ENCODE measurements around the gene ESF1. TPM values are rescaled to one million over a fixed set of nuclear protein-coding genes. Genes with fewer than 3 reads are reported as not detected.

Gene ESF1
- total and polyA plus RNA-seq, 9 of the 15 experiments (the other 6 are each of a cell fraction or from before 2014, with no cell fraction given): 7.0 to 30.4 (median 18.6) TPM

- TF ChIP-seq ZBTB5 (IDR thresholded peaks at IDR 0.05) (no peak), THAP7 (CRISPR knock-in tag; IDR thresholded peaks at IDR 0.05) (no peak), IFI16 (CRISPR knock-in tag; IDR thresholded peaks at IDR 0.05) (no peak), ATF4 (CRISPR knock-in tag; IDR thresholded peaks at IDR 0.05) (no peak), CSDE1 (IDR thresholded peaks at IDR 0.05) (no peak), SNRNP70 (optimal IDR thresholded peaks at IDR 0.05; ENCODE audit: low read depth, low read length) (no peak), SMARCC2 (IDR thresholded peaks at IDR 0.05; ENCODE audit: low read depth) (no peak), CBFA2T2 (conservative IDR thresholded peaks at IDR 0.05) (peak; percentile 56; the same call in 1 of the 2 replicates), PKNOX1 (IDR thresholded peaks at IDR 0.05) (no peak), ZNF197 (CRISPR knock-in tag; IDR thresholded peaks at IDR 0.05; ENCODE audit: low read depth) (no peak)
Measured at GRCh38 chr20:13684566-13685222, 100.0 kb downstream of the ESF1 start (continued).

Data from K562 (cell line).